DND-41 (cell line): Measurements from ENCODE around the gene CREB3L2.

Experiments used
- ATAC-seq: fragments of 200-7000 bp; cut with Tn5 transposase; 3 replicates; pipeline ENCODE4 v1.9.1; 2021; ENCODE audit warnings: low read depth; ENCODE audit not compliant: insufficient read depth
- DNase-seq: peaks from one replicate; pipeline ENCODE4 v3.0.0-alpha.2; 2020
- H2AFZ ChIP-seq: 2 replicates; pipeline ENCODE4 v1.6.0; 2012; ENCODE audit warnings: low read depth, low read length
- H3K27ac ChIP-seq: 2 replicates; pipeline ENCODE4 v1.5.1; 2012; ENCODE audit warnings: low read length, inconsistent platforms
- H3K27me3 ChIP-seq: fragments of 200-600 bp; sonication (generic); 2 replicates; pipeline ENCODE4 v1.6.0; 2012; ENCODE audit warnings: low read length, mild to moderate bottlenecking, inconsistent platforms; ENCODE audit not compliant: insufficient read depth, poor library complexity
- H3K36me3 ChIP-seq: 2 replicates; pipeline ENCODE4 v1.5.1; 2012; ENCODE audit warnings: low read length, inconsistent platforms; ENCODE audit not compliant: insufficient read depth
- H3K4me1 ChIP-seq: 2 replicates; pipeline ENCODE4 v1.5.1; 2012; ENCODE audit warnings: mild to moderate bottlenecking, low read length; ENCODE audit not compliant: insufficient read depth
- H3K4me2 ChIP-seq: 2 replicates; pipeline ENCODE4 v1.6.0; 2012; ENCODE audit warnings: mild to moderate bottlenecking, moderate library complexity, low read length, inconsistent platforms; ENCODE audit not compliant: insufficient read depth
- H3K4me3 ChIP-seq, 2 experiments: fragments of 200-600 bp in 1 of 2; shearing (Covaris generic) in 1 of 2; 2 replicates each; pipeline ENCODE4 v1.5.1; 2012 to 2016; ENCODE audit warnings: inconsistent platforms in 2 of 2, low read length in 2 of 2, mild to moderate bottlenecking in 2 of 2, low read depth in 1 of 2, moderate library complexity in 1 of 2
- H3K79me2 ChIP-seq: 2 replicates; pipeline ENCODE4 v1.6.0; 2012; ENCODE audit warnings: low read length, inconsistent platforms; ENCODE audit not compliant: insufficient read depth
- H3K9ac ChIP-seq: 2 replicates; pipeline ENCODE4 v1.6.0; 2012; ENCODE audit warnings: low read depth, mild to moderate bottlenecking, inconsistent platforms, low read length, moderate library complexity
- H3K9me3 ChIP-seq: 2 replicates; pipeline ENCODE4 v1.5.1; 2012; ENCODE audit warnings: low read length, moderate library complexity, mild to moderate bottlenecking, inconsistent platforms; ENCODE audit not compliant: insufficient read depth, severe bottlenecking
- H4K20me1 ChIP-seq: 2 replicates; pipeline ENCODE4 v1.6.0; 2012; ENCODE audit warnings: low read length; ENCODE audit not compliant: insufficient read depth
- EZH2 ChIP-seq: IDR thresholded peaks from 3 replicates; pipeline ENCODE4 v1.6.1; 2012; ENCODE audit warnings: borderline replicate concordance, low read depth, mild to moderate bottlenecking, moderate library complexity, low read length, inconsistent platforms; ENCODE audit not compliant: severe bottlenecking
- TF ChIP-seq, protein P1 (sequence below): IDR thresholded peaks from 2 replicates; pipeline ENCODE4 v1.5.1; 2012; ENCODE audit warnings: borderline replicate concordance, low read length, moderate library complexity, mild to moderate bottlenecking; ENCODE audit not compliant: poor library complexity, severe bottlenecking; ENCODE audit errors: extremely low read depth

CREB3L2 gene

DNA sequence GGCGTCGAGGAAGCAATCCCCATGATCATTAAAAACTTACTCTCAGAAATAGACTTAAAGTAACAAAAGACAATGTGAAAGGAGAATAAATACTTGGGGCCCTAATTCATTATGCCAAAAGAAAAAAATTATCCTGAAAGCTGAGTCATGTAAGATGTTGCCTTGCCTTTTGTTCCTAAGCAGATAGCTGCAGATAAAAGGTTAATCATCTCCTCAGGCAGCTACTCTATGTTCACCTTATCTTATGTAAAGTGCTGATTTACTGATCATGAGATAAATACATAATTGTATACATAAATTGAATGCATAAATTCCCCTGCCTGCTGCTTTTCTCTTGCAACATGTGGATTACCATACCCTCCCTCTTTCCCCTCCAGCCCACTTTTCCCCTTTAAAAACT is 28.1 kb upstream of the CREB3L2 start:
- Histone ChIP-seq H4K20me1 (no peaks in the 10 kb centered on the region), H3K9ac (no peak overlapping the region), H3K27me3 (no peaks in the 10 kb centered on the region), H3K4me3 (no peak overlapping the region), H3K4me2 (no peak overlapping the region), H3K27ac (no peak overlapping the region), H3K79me2 (no peaks in the 10 kb centered on the region), H3K36me3 (no peaks in the 10 kb centered on the region), H3K4me1 (no peaks in the 10 kb centered on the region), H2AFZ (no peak overlapping the region), H3K9me3 (peaks cover 2% of the 10 kb centered on the region)
- DNase-seq = no peak
- ATAC-seq = no peak
- TF ChIP-seq EZH2 = no peak
- TF ChIP-seq, protein P1, sequence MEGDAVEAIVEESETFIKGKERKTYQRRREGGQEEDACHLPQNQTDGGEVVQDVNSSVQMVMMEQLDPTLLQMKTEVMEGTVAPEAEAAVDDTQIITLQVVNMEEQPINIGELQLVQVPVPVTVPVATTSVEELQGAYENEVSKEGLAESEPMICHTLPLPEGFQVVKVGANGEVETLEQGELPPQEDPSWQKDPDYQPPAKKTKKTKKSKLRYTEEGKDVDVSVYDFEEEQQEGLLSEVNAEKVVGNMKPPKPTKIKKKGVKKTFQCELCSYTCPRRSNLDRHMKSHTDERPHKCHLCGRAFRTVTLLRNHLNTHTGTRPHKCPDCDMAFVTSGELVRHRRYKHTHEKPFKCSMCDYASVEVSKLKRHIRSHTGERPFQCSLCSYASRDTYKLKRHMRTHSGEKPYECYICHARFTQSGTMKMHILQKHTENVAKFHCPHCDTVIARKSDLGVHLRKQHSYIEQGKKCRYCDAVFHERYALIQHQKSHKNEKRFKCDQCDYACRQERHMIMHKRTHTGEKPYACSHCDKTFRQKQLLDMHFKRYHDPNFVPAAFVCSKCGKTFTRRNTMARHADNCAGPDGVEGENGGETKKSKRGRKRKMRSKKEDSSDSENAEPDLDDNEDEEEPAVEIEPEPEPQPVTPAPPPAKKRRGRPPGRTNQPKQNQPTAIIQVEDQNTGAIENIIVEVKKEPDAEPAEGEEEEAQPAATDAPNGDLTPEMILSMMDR = no peak

DNA sequence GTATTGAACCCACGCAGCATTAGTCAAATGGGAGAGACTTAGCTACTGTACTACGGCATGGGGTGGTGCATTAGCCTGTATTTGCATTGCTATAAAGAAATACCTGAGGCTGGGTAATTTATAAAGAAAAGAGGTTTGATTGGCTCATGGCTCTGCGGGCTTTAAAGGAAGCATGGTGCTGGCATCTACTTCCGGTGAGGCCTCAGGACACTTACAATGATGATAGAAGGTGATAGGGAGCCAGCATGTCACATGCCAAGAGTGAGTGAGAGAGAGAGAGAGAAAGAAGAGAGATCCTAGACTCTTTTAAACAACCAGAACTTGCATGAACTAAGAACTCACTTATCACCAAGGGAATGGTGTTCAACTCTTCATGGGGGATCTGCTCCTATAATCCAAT is 27.2 kb upstream of the CREB3L2 start:
- Histone ChIP-seq H3K27ac (no peak overlapping the region), H3K27me3 (no peaks in the 10 kb centered on the region), H3K4me1 (no peaks in the 10 kb centered on the region), H3K36me3 (no peaks in the 10 kb centered on the region), H3K79me2 (no peaks in the 10 kb centered on the region), H3K9me3 (peaks cover 4% of the 10 kb centered on the region), H4K20me1 (no peaks in the 10 kb centered on the region), H3K9ac (no peak overlapping the region), H3K4me3 (no peak overlapping the region), H2AFZ (no peak overlapping the region), H3K4me2 (no peak overlapping the region)
- no peak for DNase-seq
- ATAC-seq = no peak
- TF ChIP-seq, protein P1 = no peak
- TF ChIP-seq EZH2 = no peak

DNA sequence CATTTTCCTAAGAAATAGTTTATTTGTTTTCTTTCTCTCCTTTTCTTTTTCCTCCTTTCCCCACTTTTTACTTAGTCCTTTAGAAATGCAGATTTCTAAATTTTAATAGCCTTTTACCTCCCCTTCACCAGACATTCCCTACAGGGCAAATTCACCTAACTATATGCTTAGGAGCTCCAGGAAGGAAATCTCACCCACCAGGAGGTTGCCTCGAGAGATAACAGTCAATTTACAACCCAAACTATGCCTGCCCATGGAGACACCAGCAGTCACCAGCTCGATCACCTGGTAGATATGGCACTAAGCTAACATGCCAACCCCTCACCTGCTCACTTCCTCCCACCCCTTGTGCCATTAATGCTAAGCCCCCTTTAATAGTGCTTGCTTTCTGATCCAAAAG is 25.2 kb upstream of the CREB3L2 start:
- Histone ChIP-seq H3K27ac (no peak overlapping the region), H3K9ac (no peak overlapping the region), H3K9me3 (peaks cover 6% of the 10 kb centered on the region), H2AFZ (no peak overlapping the region), H3K4me3 (no peak overlapping the region), H3K79me2 (no peaks in the 10 kb centered on the region), H3K4me1 (no peaks in the 10 kb centered on the region), H4K20me1 (no peaks in the 10 kb centered on the region), H3K36me3 (no peaks in the 10 kb centered on the region), H3K27me3 (no peaks in the 10 kb centered on the region), H3K4me2 (no peak overlapping the region)
- ATAC-seq (no peak), DNase-seq (no peak)
- TF ChIP-seq, protein P1 = no peak
- no peak for TF ChIP-seq EZH2
